Measurements from ENCODE around the gene HSD17B14. TPM values are rescaled to one million over a fixed set of nuclear protein-coding genes. Genes with fewer than 3 reads are reported as not detected.

HSD17B14 gene
- 0.70 and 1.7 TPM in 2 replicates for total RNA-seq (2011; cell fraction: chromatin; rRNA removed; ENCODE audit: low replicate concordance)
- total RNA-seq (2011; cell fraction: nucleolus; rRNA removed), result 0.50 and 1.1 TPM in 2 replicates
- total RNA-seq (2011; cell fraction: nucleoplasm; rRNA removed), result 0.53 and 0.88 TPM in 2 replicates
- total RNA-seq (2014; rRNA removed), result 0.20 TPM in 1 of 2 replicates, not detected in the other
- not detected in 2 replicates for total RNA-seq (2014; rRNA removed; fragmentation: Illumina TruSeq; extraction: Trizol)
- not detected in 2 replicates for total RNA-seq (2015; rRNA removed; fragmentation: Illumina TruSeq; extraction: Trizol)
- 0.16 TPM in 1 of 2 replicates, not detected in the other for total RNA-seq (2021)
- polyA plus RNA-seq (2011; rRNA removed), result 0.20 TPM in 1 of 2 replicates, not detected in the other
- polyA plus RNA-seq (2011; cell fraction: cytosol; rRNA removed), result 0.19 and 0.22 TPM in 2 replicates
- 0.60 and 1.2 TPM in 2 replicates for polyA plus RNA-seq (2011; cell fraction: nucleus; rRNA removed)
- 0.21 and 1.0 TPM in 2 replicates for polyA plus RNA-seq (2012)
- not detected in 2 replicates for polyA plus RNA-seq (2014; fragmentation: Illumina TruSeq; extraction: Trizol)
- not detected for polyA plus RNA-seq (2014; fragmentation: Nextera tagmentation; extraction: Ambion mirVana)
- polyA plus RNA-seq (2014; rRNA removed), result not detected in 2 replicates
- not detected in 2 replicates for polyA minus RNA-seq (2011; rRNA and poly(A)+ RNA removed)
- polyA minus RNA-seq (2011; cell fraction: cytosol; rRNA and poly(A)+ RNA removed), result not detected in 2 replicates
- polyA minus RNA-seq (2011; cell fraction: nucleus; rRNA and poly(A)+ RNA removed), result not detected in 2 replicates
- Bru-seq, nascent RNA, result percentile 27 among the genes with signal in this experiment
- percentile 25 among the genes with signal in this experiment for BruChase-seq, experiment 1, labeled RNA remaining after a 2-hour chase
- BruChase-seq, experiment 2, labeled RNA remaining after a 6-hour chase, result percentile 31 among the genes with signal in this experiment
- long read RNA-seq, experiment 1, result 0 reads
- long read RNA-seq, experiment 2, result 0 reads
- long read RNA-seq, experiment 3, result 0 reads

- ATAC-seq (peak; percentile 37), FAIRE-seq (no peak), DNase-seq (ENCODE audit: extremely low read depth in 1 of 4, low spot score in 3 of 4) (peak in 2 of 4 experiments; percentile 29 to 33)
- H3K79me2 ChIP-seq (ENCODE audit: control insufficient read depth, insufficient read depth, low read length), result no peaks in the 10 kb centered on the region
- intact Hi-C loops (cut with micrococcal nuclease) (no loop called here), in situ Hi-C loops (cut with MboI) (loop anchor here (5.0 kb wide), 1 partner anchor 194 kb away; no protein-coding TSS in a partner anchor)
- H4K20me1 ChIP-seq (replicated peaks; ENCODE audit: control insufficient read depth, insufficient read depth, low read length), result no peaks in the 10 kb centered on the region
- H3K27me3 ChIP-seq (ENCODE audit: control insufficient read depth in 2 of 2, insufficient read depth in 2 of 2, low read length in 2 of 2), result no peaks in the 10 kb centered on the region
- peaks cover 8 to 38% of the 10 kb centered on the region in 2 experiments for H3K4me1 ChIP-seq (replicated peaks in 1 of 2; ENCODE audit: control insufficient read depth in 2 of 2, insufficient read depth in 2 of 2, low read length in 2 of 2)
- peak within 1 kb of the TSS; percentile 59 to 84 for H3K9ac ChIP-seq (ENCODE audit: insufficient read depth in 1 of 2, low read depth in 2 of 2, low read length in 2 of 2)
- H2AFZ ChIP-seq (ENCODE audit: low read depth, low read length), result peak within 1 kb of the TSS; percentile 99
- no peak within 1 kb of the TSS for H3K4me3 ChIP-seq
- H3K4me2 ChIP-seq (ENCODE audit: insufficient read depth, low read length), result peak within 1 kb of the TSS; percentile 52; the same call in 1 of the 2 replicates
- H3K9me3 ChIP-seq (replicated peaks; ENCODE audit: control insufficient read depth, insufficient read depth, low read depth, low read length), result no peaks in the 10 kb centered on the region
- peaks cover 4% of the 10 kb centered on the region for H3K9me1 ChIP-seq (ENCODE audit: control insufficient read depth, insufficient read depth, low read length)
- BruUV-seq (replicated peaks), result no TSS peak
- no peaks in the 10 kb centered on the region; the same call in 1 of the 3 replicates for H3K36me3 ChIP-seq (ENCODE audit: control insufficient read depth, insufficient read depth, low read length)
- peak within 1 kb of the TSS; percentile 82 for H3K27ac ChIP-seq (ENCODE audit: extremely low read depth, low read depth, low read length)
- POLR2A ChIA-PET, result interaction anchor here (0.5 to 1.7 kb wide), 2 partner anchors 21 to 132 kb away, joined by 3 to 6 read pairs; no protein-coding TSS in a partner anchor
- CTCF ChIA-PET (ENCODE audit: low intra/inter-chr PET ratio), result interaction anchor here (0.6 to 2.7 kb wide), 9 partner anchors 19 to 191 kb away, joined by 3 to 28 read pairs (median 4); partner anchors contain the start of gene CA11
- 84% methylated on average over 26 of the region's 35 CpGs for WGBS (ENCODE audit: insufficient coverage, low coverage, missing lambda C conversion rate)
- TF ChIP-seq UBTF (IDR thresholded peaks at IDR 0.05; ENCODE audit: borderline replicate concordance in 1 of 2, low read depth in 2 of 2, low read length in 2 of 2) (no peak), KLF13 (tag; IDR thresholded peaks at IDR 0.05; ENCODE audit: borderline replicate concordance, low read depth) (no peak), NR4A1 (CRISPR knock-in tag; IDR thresholded peaks at IDR 0.05) (no peak), NR4A1 (tag; IDR thresholded peaks at IDR 0.05) (peak; percentile 53; the same call in 1 of the 2 replicates), ZKSCAN8 (CRISPR knock-in tag; IDR thresholded peaks at IDR 0.05) (no peak), ZNF707 (CRISPR knock-in tag; conservative IDR thresholded peaks at IDR 0.05) (no peak), ZNF655 (CRISPR knock-in tag; IDR thresholded peaks at IDR 0.05) (no peak), MECOM (CRISPR knock-in tag; IDR thresholded peaks at IDR 0.05) (no peak), PTTG1 (tag; IDR thresholded peaks at IDR 0.05; ENCODE audit: low read depth) (no peak), SNIP1 (IDR thresholded peaks at IDR 0.05; ENCODE audit: low read depth) (no peak), HOMEZ (CRISPR knock-in tag; IDR thresholded peaks at IDR 0.05) (no peak)
Observed at GRCh38 chr19:48836089-48837017, at the start of gene HSD17B14. Gene HSD17B14 (minus strand): TSS chr19:48836491. CDS start chr19:48836411, 80 bp downstream.

Data from K562 (cell line).